Liver (tissue), 9 donors: ENCODE results near the gene TRAFD1. TPM values are rescaled to one million over a fixed set of nuclear protein-coding genes. Genes with fewer than 3 reads are reported as not detected.

ENCODE experiments used
- DNase-seq: peaks from one replicate; pipeline ENCODE4 v3.0.0-alpha.2; 2017; ENCODE audit warnings: low spot score
- H3K27ac ChIP-seq, 2 donors: one replicate each; pipeline ENCODE4 v1.7.0; 2013; ENCODE audit warnings: inconsistent platforms in 2 of 2, low read length in 2 of 2, control low read depth in 1 of 2, low read depth in 1 of 2, mild to moderate bottlenecking in 1 of 2
- H3K27me3 ChIP-seq, 4 donors: one replicate each; pipeline versions ENCODE4 v1.6.1 to v1.7.0; 2013; ENCODE audit warnings: low read length in 3 of 4, inconsistent platforms in 1 of 4, mild to moderate bottlenecking in 1 of 4, moderate library complexity in 1 of 4; ENCODE audit not compliant: control insufficient read depth in 4 of 4, insufficient read depth in 4 of 4
- H3K36me3 ChIP-seq, 4 donors: one replicate each; pipeline versions ENCODE4 v1.6.1 to v1.7.0; 2013; ENCODE audit warnings: low read length in 3 of 4, mild to moderate bottlenecking in 3 of 4, low read depth in 1 of 4, moderate library complexity in 1 of 4; ENCODE audit not compliant: control insufficient read depth in 4 of 4, insufficient read depth in 3 of 4
- H3K4me1 ChIP-seq, 4 donors: one replicate each; pipeline versions ENCODE4 v1.6.1 to v1.7.0; 2013; ENCODE audit warnings: low read length in 3 of 4, mild to moderate bottlenecking in 3 of 4, moderate library complexity in 1 of 4; ENCODE audit not compliant: control insufficient read depth in 4 of 4, insufficient read depth in 4 of 4
- H3K4me3 ChIP-seq, 3 donors: one replicate each; pipeline versions ENCODE4 v1.6.1 to v1.7.0; 2013; ENCODE audit warnings: low read length in 3 of 3, control low read depth in 1 of 3, low read depth in 1 of 3, mild to moderate bottlenecking in 1 of 3
- H3K9ac ChIP-seq, 2 donors: one replicate each; pipeline ENCODE4 v1.7.0; 2013; ENCODE audit warnings: low read length in 2 of 2, mild to moderate bottlenecking in 2 of 2, moderate library complexity in 2 of 2, control low read depth in 1 of 2, low read depth in 1 of 2
- H3K9me3 ChIP-seq, 4 donors: one replicate each; pipeline versions ENCODE4 v1.6.1 to v1.7.0; 2013; ENCODE audit warnings: low read length in 3 of 4; ENCODE audit not compliant: control insufficient read depth in 4 of 4
- EGR1 ChIP-seq, 2 donors: IDR thresholded peaks; 2 replicates each; pipeline ENCODE4 v1.6.1; 2016 to 2018; ENCODE audit warnings: antibody characterized with exemption in 2 of 2, low read depth in 2 of 2
- FOXA1 ChIP-seq: IDR thresholded peaks from 2 replicates; pipeline ENCODE4 v1.6.1; 2016; ENCODE audit warnings: antibody characterized with exemption
- FOXA2 ChIP-seq: IDR thresholded peaks from 2 replicates; pipeline ENCODE4 v1.6.1; 2016; ENCODE audit warnings: antibody characterized with exemption
- GABPA ChIP-seq, 2 donors: IDR thresholded peaks in 1 of 2; conservative IDR thresholded peaks in 1 of 2; 2 replicates each; pipeline ENCODE4 v1.6.1; 2016; ENCODE audit warnings: antibody characterized with exemption in 2 of 2, mild to moderate bottlenecking in 1 of 2, moderate library complexity in 1 of 2
- HNF4A ChIP-seq, 2 donors: conservative IDR thresholded peaks; 2 replicates each; pipeline ENCODE4 v1.6.1; 2016; ENCODE audit warnings: antibody characterized with exemption in 2 of 2, mild to moderate bottlenecking in 2 of 2
- HNF4G ChIP-seq: IDR thresholded peaks from 2 replicates; pipeline ENCODE4 v1.6.1; 2016; ENCODE audit warnings: antibody characterized with exemption
- JUND ChIP-seq, 2 donors: IDR thresholded peaks; 2 replicates each; pipeline ENCODE4 v1.6.1; 2016; ENCODE audit warnings: antibody characterized with exemption in 2 of 2
- NR2F2 ChIP-seq: IDR thresholded peaks from 2 replicates; pipeline ENCODE4 v1.6.1; 2016; ENCODE audit warnings: antibody characterized with exemption
- RAD21 ChIP-seq, 2 donors: IDR thresholded peaks; 2 replicates each; pipeline ENCODE4 v1.6.1; 2016; ENCODE audit warnings: antibody characterized with exemption in 2 of 2, mild to moderate bottlenecking in 2 of 2
- RXRA ChIP-seq, 2 donors: IDR thresholded peaks; 2 replicates each; pipeline ENCODE4 v1.6.1; 2017 to 2018; ENCODE audit warnings: antibody characterized with exemption in 2 of 2, mild to moderate bottlenecking in 1 of 2
- SP1 ChIP-seq: IDR thresholded peaks from 2 replicates; pipeline ENCODE4 v1.6.1; 2018; ENCODE audit warnings: antibody characterized with exemption, mild to moderate bottlenecking
- TAF1 ChIP-seq: conservative IDR thresholded peaks from 2 replicates; pipeline ENCODE4 v1.6.1; 2016; ENCODE audit warnings: antibody characterized with exemption, mild to moderate bottlenecking
- YY1 ChIP-seq: IDR thresholded peaks from 2 replicates; pipeline ENCODE4 v1.6.1; 2016; ENCODE audit warnings: antibody characterized with exemption, mild to moderate bottlenecking
- WGBS: extraction: QIAGEN DNeasy Blood & Tissue Kit; methylation state at CpG from one replicate; pipeline ENCODE4 v1.1.7; 2013; 5-methylcytosine and 5-hydroxymethylcytosine counted together
- polyA plus RNA-seq, 2 donors: library from polyadenylated mRNA; stranded (reverse) in 1 of 2; unstranded in 1 of 2; fragments of 200-250 nt in 1 of 2; fragments of >200 nt in 1 of 2; fragmentation: Nextera tagmentation in 1 of 2; extraction: Ambion mirVana in 1 of 2; gene quantifications; one replicate each; pipeline versions ENCODE4 v1.2.1 to v1.2.3, GENCODE V29; 2013 to 2015
- total RNA-seq, 2 donors: library from RNA; depleted of rRNA; stranded (reverse); fragments of >200 nt; gene quantifications; one replicate each; pipeline ENCODE4 v1.2.3, GENCODE V29; 2014
- TF ChIP-seq, protein P1 (sequence below): IDR thresholded peaks from 2 replicates; pipeline ENCODE4 v1.6.1; 2016; ENCODE audit warnings: antibody characterized with exemption
- TF ChIP-seq, protein P2 (sequence below): fragments of 150-350 bp; IDR thresholded peaks from 2 replicates; pipeline ENCODE4 v1.5.1; 2017; ENCODE audit warnings: improper control_type of control experiment, low read depth, low read length; ENCODE audit not compliant: missing input control
- TF ChIP-seq, protein P3 (sequence below): IDR thresholded peaks from 2 replicates; pipeline ENCODE4 v1.6.1; 2016; ENCODE audit warnings: antibody characterized with exemption
- TF ChIP-seq, protein P4 (sequence below): IDR thresholded peaks from 2 replicates; pipeline ENCODE4 v1.6.1; 2016; ENCODE audit warnings: antibody characterized with exemption
- TF ChIP-seq, protein P5 (sequence below): IDR thresholded peaks from 2 replicates; pipeline ENCODE4 v1.6.1; 2016; ENCODE audit warnings: antibody characterized with exemption, mild to moderate bottlenecking
- donor health status: healthy.
- donor health status: healthy.
- donor health status: healthy.
- donor health status: healthy.
- donor health status: healthy.

TRAFD1 gene
- total and polyA plus RNA-seq, 4 donors, result 7.0 to 19.3 (median 13.2) TPM

DNA sequence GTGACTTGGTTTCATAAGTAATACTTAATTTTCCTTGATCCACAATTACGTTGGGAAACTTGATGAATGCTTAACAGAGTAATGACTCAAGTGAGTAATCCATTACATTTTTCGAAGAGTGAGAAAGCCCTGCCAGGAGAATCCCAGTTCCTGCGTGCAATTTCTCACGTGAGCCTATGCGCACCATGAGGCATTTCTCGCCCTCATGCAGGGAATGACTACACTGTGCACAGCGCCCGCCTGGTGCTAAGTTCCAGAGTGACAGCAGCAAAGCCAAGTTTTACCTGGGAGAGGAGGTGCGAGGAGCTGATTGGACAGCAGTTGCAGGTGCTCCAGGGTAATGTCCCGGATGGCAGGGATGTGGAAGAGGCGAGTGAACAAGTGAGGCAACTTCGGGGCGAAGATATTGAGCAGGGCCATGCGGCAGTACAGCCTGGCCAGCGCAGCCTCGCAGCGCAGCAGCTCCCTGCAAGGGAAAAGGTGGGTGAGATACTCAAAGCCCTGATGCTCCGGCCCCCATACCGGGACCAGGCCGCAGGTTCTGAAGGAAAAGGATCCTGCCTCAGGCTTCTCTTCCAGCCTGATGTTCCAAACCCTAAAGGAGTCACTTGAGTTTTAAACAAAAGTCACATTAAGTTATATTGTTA lies 69.4 kb downstream of the TRAFD1 start:
- DNase-seq, result no peak
- 97% methylated on average over 20 of the region's 20 CpGs for WGBS
- no peak overlapping the region for H3K4me3 ChIP-seq
- H3K4me1 ChIP-seq, result no peaks in the 10 kb centered on the region
- H3K27ac ChIP-seq, result no peak overlapping the region
- H3K36me3 ChIP-seq, result peaks cover 14 to 54% (median 37%) of the 10 kb centered on the region in 4 donors
- no peaks in the 10 kb centered on the region for H3K9me3 ChIP-seq
- no peak overlapping the region for H3K9ac ChIP-seq
- TF ChIP-seq YY1, result no peak
- no peak for TF ChIP-seq RAD21 (IDR thresholded peaks at IDR 0.05)
- TF ChIP-seq NR2F2, result no peak
- no peaks in the 10 kb centered on the region for H3K27me3 ChIP-seq

DNA sequence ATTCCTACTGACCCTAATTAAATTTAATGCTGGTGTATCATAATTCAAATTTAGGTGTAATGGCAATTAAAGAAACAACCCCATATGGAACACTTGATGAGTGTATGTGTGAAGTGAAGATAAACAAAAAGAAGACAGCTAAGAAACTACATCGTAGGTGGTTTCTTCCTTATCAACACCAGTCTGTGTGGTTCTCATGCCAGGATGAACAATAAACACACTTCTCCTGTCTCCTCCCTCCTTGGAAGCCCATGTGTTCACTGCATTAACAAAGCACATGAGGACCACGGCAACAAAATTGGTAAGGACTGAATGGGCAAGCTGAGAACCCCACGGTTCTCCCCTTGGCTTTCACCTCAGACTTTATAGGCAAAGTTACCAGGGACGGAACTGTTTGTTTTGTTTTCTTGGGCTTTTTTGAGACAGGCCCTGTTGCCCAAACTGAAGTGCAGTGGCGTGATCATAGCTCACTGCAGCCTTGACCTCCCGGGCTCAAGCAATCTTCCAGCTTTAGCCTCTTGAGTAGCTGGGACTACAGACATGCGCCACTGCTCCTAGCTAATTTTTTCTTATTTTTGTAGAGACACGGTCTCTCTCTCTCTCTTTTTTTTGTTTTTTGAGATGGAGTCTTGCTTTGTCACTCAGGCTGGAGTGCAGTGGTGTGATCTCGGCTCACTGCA lies 71.0 kb downstream of the TRAFD1 start:
- no peak overlapping the region for H3K27ac ChIP-seq
- H3K36me3 ChIP-seq, result peaks cover 12 to 53% (median 36%) of the 10 kb centered on the region in 4 donors
- H3K9ac ChIP-seq, result no peak overlapping the region
- WGBS, result 95% methylated on average over 9 of the region's 9 CpGs
- TF ChIP-seq YY1 (no peak), SP1 (no peak), RAD21 (IDR thresholded peaks at IDR 0.05) (no peak), EGR1 (IDR thresholded peaks at IDR 0.05; ENCODE audit: low read depth in 2 of 2) (no peak), TAF1 (no peak), HNF4A (conservative IDR thresholded peaks at IDR 0.05) (no peak), GABPA (IDR thresholded peaks at IDR 0.05 in 1 of 2, conservative IDR thresholded peaks at IDR 0.05 in 1 of 2) (no peak), HNF4G (no peak), JUND (IDR thresholded peaks at IDR 0.05) (no peak), FOXA1 (no peak), RXRA (IDR thresholded peaks at IDR 0.05) (no peak), FOXA2 (no peak), NR2F2 (no peak)
- TF ChIP-seq, protein P1, sequence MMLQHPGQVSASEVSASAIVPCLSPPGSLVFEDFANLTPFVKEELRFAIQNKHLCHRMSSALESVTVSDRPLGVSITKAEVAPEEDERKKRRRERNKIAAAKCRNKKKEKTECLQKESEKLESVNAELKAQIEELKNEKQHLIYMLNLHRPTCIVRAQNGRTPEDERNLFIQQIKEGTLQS, result no peak
- TF ChIP-seq, protein P2, sequence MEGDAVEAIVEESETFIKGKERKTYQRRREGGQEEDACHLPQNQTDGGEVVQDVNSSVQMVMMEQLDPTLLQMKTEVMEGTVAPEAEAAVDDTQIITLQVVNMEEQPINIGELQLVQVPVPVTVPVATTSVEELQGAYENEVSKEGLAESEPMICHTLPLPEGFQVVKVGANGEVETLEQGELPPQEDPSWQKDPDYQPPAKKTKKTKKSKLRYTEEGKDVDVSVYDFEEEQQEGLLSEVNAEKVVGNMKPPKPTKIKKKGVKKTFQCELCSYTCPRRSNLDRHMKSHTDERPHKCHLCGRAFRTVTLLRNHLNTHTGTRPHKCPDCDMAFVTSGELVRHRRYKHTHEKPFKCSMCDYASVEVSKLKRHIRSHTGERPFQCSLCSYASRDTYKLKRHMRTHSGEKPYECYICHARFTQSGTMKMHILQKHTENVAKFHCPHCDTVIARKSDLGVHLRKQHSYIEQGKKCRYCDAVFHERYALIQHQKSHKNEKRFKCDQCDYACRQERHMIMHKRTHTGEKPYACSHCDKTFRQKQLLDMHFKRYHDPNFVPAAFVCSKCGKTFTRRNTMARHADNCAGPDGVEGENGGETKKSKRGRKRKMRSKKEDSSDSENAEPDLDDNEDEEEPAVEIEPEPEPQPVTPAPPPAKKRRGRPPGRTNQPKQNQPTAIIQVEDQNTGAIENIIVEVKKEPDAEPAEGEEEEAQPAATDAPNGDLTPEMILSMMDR, result no peak
- TF ChIP-seq, protein P3, sequence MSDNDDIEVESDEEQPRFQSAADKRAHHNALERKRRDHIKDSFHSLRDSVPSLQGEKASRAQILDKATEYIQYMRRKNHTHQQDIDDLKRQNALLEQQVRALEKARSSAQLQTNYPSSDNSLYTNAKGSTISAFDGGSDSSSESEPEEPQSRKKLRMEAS, result no peak
- TF ChIP-seq, protein P4, sequence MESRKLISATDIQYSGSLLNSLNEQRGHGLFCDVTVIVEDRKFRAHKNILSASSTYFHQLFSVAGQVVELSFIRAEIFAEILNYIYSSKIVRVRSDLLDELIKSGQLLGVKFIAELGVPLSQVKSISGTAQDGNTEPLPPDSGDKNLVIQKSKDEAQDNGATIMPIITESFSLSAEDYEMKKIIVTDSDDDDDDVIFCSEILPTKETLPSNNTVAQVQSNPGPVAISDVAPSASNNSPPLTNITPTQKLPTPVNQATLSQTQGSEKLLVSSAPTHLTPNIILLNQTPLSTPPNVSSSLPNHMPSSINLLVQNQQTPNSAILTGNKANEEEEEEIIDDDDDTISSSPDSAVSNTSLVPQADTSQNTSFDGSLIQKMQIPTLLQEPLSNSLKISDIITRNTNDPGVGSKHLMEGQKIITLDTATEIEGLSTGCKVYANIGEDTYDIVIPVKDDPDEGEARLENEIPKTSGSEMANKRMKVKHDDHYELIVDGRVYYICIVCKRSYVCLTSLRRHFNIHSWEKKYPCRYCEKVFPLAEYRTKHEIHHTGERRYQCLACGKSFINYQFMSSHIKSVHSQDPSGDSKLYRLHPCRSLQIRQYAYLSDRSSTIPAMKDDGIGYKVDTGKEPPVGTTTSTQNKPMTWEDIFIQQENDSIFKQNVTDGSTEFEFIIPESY, result no peak
- TF ChIP-seq, protein P5, sequence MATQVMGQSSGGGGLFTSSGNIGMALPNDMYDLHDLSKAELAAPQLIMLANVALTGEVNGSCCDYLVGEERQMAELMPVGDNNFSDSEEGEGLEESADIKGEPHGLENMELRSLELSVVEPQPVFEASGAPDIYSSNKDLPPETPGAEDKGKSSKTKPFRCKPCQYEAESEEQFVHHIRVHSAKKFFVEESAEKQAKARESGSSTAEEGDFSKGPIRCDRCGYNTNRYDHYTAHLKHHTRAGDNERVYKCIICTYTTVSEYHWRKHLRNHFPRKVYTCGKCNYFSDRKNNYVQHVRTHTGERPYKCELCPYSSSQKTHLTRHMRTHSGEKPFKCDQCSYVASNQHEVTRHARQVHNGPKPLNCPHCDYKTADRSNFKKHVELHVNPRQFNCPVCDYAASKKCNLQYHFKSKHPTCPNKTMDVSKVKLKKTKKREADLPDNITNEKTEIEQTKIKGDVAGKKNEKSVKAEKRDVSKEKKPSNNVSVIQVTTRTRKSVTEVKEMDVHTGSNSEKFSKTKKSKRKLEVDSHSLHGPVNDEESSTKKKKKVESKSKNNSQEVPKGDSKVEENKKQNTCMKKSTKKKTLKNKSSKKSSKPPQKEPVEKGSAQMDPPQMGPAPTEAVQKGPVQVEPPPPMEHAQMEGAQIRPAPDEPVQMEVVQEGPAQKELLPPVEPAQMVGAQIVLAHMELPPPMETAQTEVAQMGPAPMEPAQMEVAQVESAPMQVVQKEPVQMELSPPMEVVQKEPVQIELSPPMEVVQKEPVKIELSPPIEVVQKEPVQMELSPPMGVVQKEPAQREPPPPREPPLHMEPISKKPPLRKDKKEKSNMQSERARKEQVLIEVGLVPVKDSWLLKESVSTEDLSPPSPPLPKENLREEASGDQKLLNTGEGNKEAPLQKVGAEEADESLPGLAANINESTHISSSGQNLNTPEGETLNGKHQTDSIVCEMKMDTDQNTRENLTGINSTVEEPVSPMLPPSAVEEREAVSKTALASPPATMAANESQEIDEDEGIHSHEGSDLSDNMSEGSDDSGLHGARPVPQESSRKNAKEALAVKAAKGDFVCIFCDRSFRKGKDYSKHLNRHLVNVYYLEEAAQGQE, result no peak
- no peak overlapping the region for H3K4me3 ChIP-seq
- H3K27me3 ChIP-seq, result no peaks in the 10 kb centered on the region
- H3K4me1 ChIP-seq, result no peaks in the 10 kb centered on the region
- H3K9me3 ChIP-seq, result no peaks in the 10 kb centered on the region
- DNase-seq, result no peak
